IMR-90 (cell line): ENCODE results near the gene VAV1. TPM values are rescaled to one million over a fixed set of nuclear protein-coding genes. Genes with fewer than 3 reads are reported as not detected.
A peak's percentile ranks its signal among the peaks of the same experiment; 100 is the strongest.

Source experiments
- ATAC-seq: fragments of 200-7000 bp; cut with Tn5 transposase; 2 replicates; pipeline ENCODE4 v1.9.1; 2020; ENCODE audit warnings: low read depth, mild to moderate bottlenecking, moderate library complexity
- BruUV-seq: library from RNA; stranded (reverse); fragments of 400-500 nt; replicated peaks from 2 replicates; lab custom pipeline; 2021; lab: Mats Ljungman, UMichigan
- CTCF ChIA-PET: fragments of 300-600 bp; formaldehyde crosslinking; extraction: SDS; loops from one replicate; lab custom pipeline; 2021; ENCODE audit warnings: antibody characterized with exemption; lab: Yijun Ruan, JAX
- POLR2A ChIA-PET: fragments of 300-600 bp; sonication (Branson Sonifier 250); formaldehyde crosslinking; loops from one replicate; lab custom pipeline; 2022; ENCODE audit warnings: antibody characterized with exemption; ENCODE audit not compliant: unreplicated experiment; lab: Charles Lee
- DNase-seq: peaks from one replicate; pipeline ENCODE4 v3.0.0; 2013
- H2AFZ ChIP-seq: replicated peaks from 2 replicates; pipeline ENCODE3; 2013; ENCODE audit warnings: low read length, mild to moderate bottlenecking; ENCODE audit not compliant: poor library complexity
- H2AK5ac ChIP-seq: 2 replicates; pipeline ENCODE4 v1.6.1; 2013; ENCODE audit warnings: low read depth, low read length, inconsistent platforms
- H2AK9ac ChIP-seq: replicated peaks from 2 replicates; pipeline ENCODE3; 2013; ENCODE audit warnings: mild to moderate bottlenecking, low read depth, low read length, moderate library complexity; ENCODE audit not compliant: poor library complexity
- H2BK120ac ChIP-seq: 2 replicates; pipeline ENCODE4 v1.6.1; 2013; ENCODE audit warnings: low read depth, low read length, inconsistent platforms
- H2BK15ac ChIP-seq: 3 replicates; pipeline ENCODE4 v1.6.1; 2013; ENCODE audit warnings: low read depth, low read length, inconsistent platforms
- H2BK20ac ChIP-seq: 2 replicates; pipeline ENCODE4 v1.6.1; 2013; ENCODE audit warnings: low read depth, mild to moderate bottlenecking, inconsistent platforms, low read length, moderate library complexity
- H2BK5ac ChIP-seq: 2 replicates; pipeline ENCODE4 v1.6.1; 2013; ENCODE audit warnings: mild to moderate bottlenecking, low read depth, low read length, inconsistent platforms; ENCODE audit not compliant: poor library complexity, severe bottlenecking
- H3K14ac ChIP-seq: replicated peaks from 2 replicates; pipeline ENCODE4 v1.6.1; 2013; ENCODE audit warnings: low read depth, low read length, inconsistent platforms
- H3K18ac ChIP-seq: 2 replicates; pipeline ENCODE4 v1.6.1; 2013; ENCODE audit warnings: low read depth, low read length, control low read depth
- H3K23ac ChIP-seq: 2 replicates; pipeline ENCODE4 v1.6.1; 2013; ENCODE audit warnings: low read depth, low read length, inconsistent platforms
- H3K27ac ChIP-seq: 2 replicates; pipeline ENCODE4 v1.5.1; 2013; ENCODE audit warnings: mild to moderate bottlenecking, control low read depth, low read length; ENCODE audit not compliant: insufficient read depth
- H3K27me3 ChIP-seq: 2 replicates; pipeline ENCODE4 v1.6.1; 2013; ENCODE audit warnings: low read length; ENCODE audit not compliant: control insufficient read depth, insufficient read depth
- H3K36me3 ChIP-seq: 2 replicates; pipeline ENCODE4 v1.6.1; 2013; ENCODE audit warnings: low read length, mixed read lengths; ENCODE audit not compliant: control insufficient read depth, insufficient read depth
- H3K4ac ChIP-seq: 2 replicates; pipeline ENCODE4 v1.6.1; 2013; ENCODE audit warnings: low read depth, low read length, inconsistent platforms
- H3K4me1 ChIP-seq: 2 replicates; pipeline ENCODE4 v1.6.1; 2013; ENCODE audit warnings: low read length, mixed read lengths; ENCODE audit not compliant: control insufficient read depth, insufficient read depth
- H3K4me2 ChIP-seq: 2 replicates; pipeline ENCODE4 v1.6.1; 2013; ENCODE audit warnings: low read depth, mild to moderate bottlenecking, control low read depth, low read length, moderate library complexity
- H3K4me3 ChIP-seq: 2 replicates; pipeline ENCODE4 v1.5.1; 2013; ENCODE audit warnings: low read depth, mild to moderate bottlenecking, control low read depth, low read length, moderate library complexity; ENCODE audit not compliant: insufficient read depth
- H3K56ac ChIP-seq: 2 replicates; pipeline ENCODE4 v1.6.1; 2013; ENCODE audit warnings: low read length, inconsistent platforms; ENCODE audit not compliant: insufficient read depth; ENCODE audit errors: extremely low read depth
- H3K79me1 ChIP-seq, 2 experiments: 2 replicates each; pipeline ENCODE4 v1.6.1; 2013; ENCODE audit warnings: low read length in 2 of 2, inconsistent platforms in 1 of 2, low read depth in 1 of 2
- H3K9ac ChIP-seq: 2 replicates; pipeline ENCODE4 v1.6.1; 2013; ENCODE audit warnings: low read depth, low read length, control low read depth
- H3K9me1 ChIP-seq: 2 replicates; pipeline ENCODE4 v1.6.1; 2013; ENCODE audit warnings: low read length, inconsistent platforms; ENCODE audit not compliant: insufficient read depth
- H3K9me3 ChIP-seq: 2 replicates; pipeline ENCODE4 v1.6.1; 2013; ENCODE audit warnings: low read length; ENCODE audit not compliant: control insufficient read depth, insufficient read depth
- H4K20me1 ChIP-seq: 2 replicates; pipeline ENCODE4 v1.6.1; 2013; ENCODE audit warnings: low read length, inconsistent platforms; ENCODE audit not compliant: insufficient read depth
- H4K5ac ChIP-seq: 2 replicates; pipeline ENCODE4 v1.6.1; 2013; ENCODE audit warnings: mild to moderate bottlenecking, low read depth, low read length, control low read depth
- H4K8ac ChIP-seq, 2 experiments: 2 replicates each; pipeline ENCODE4 v1.6.1; 2013; ENCODE audit warnings: low read depth in 2 of 2, low read length in 2 of 2, control low read depth in 1 of 2, inconsistent platforms in 1 of 2
- H4K91ac ChIP-seq: 2 replicates; pipeline ENCODE4 v1.6.1; 2013; ENCODE audit warnings: low read depth, low read length, inconsistent platforms; ENCODE audit not compliant: insufficient read depth
- BHLHE40 ChIP-seq: fragments of 150-350 bp; IDR thresholded peaks from 2 replicates; pipeline ENCODE4 v1.6.1; 2016; ENCODE audit warnings: mild to moderate bottlenecking, low read depth, low read length
- CEBPB ChIP-seq: IDR thresholded peaks from 2 replicates; pipeline ENCODE4 v1.6.1; 2012; ENCODE audit warnings: low read depth, low read length, improper control_type of control experiment
- CHD1 ChIP-seq: IDR thresholded peaks from 2 replicates; pipeline ENCODE4 v1.6.1; 2012; ENCODE audit warnings: low read depth, low read length, improper control_type of control experiment
- ELK1 ChIP-seq: fragments of 150-350 bp; IDR thresholded peaks from 2 replicates; pipeline ENCODE4 v1.6.1; 2016; ENCODE audit warnings: low read depth, mild to moderate bottlenecking, low read length, moderate library complexity, borderline replicate concordance
- FOS ChIP-seq: fragments of 150-350 bp; IDR thresholded peaks from 2 replicates; pipeline ENCODE4 v1.6.1; 2016; ENCODE audit warnings: low read depth, low read length
- MAFK ChIP-seq: IDR thresholded peaks from 2 replicates; pipeline ENCODE4 v1.6.1; 2012; ENCODE audit warnings: low read depth, low read length, improper control_type of control experiment
- MXI1 ChIP-seq: IDR thresholded peaks from 2 replicates; pipeline ENCODE4 v1.6.1; 2012; ENCODE audit warnings: low read depth, mild to moderate bottlenecking, low read length, moderate library complexity, borderline replicate concordance
- NFE2L2 ChIP-seq: fragments of 150-350 bp; IDR thresholded peaks from 2 replicates; pipeline ENCODE4 v1.6.1; 2016; ENCODE audit warnings: low read depth, mild to moderate bottlenecking, low read length
- RAD21 ChIP-seq: IDR thresholded peaks from 2 replicates; pipeline ENCODE4 v1.6.1; 2012; ENCODE audit warnings: low read length, improper control_type of control experiment
- RCOR1 ChIP-seq: IDR thresholded peaks from 2 replicates; pipeline ENCODE4 v1.6.1; 2012; ENCODE audit warnings: mild to moderate bottlenecking, low read length, improper control_type of control experiment; ENCODE audit not compliant: insufficient replicate concordance
- RFX5 ChIP-seq: IDR thresholded peaks from 2 replicates; pipeline ENCODE4 v1.8.0; 2012; ENCODE audit warnings: low read depth, mild to moderate bottlenecking, low read length, moderate library complexity
- SMC3 ChIP-seq: fragments of 150-350 bp; IDR thresholded peaks from 2 replicates; pipeline ENCODE4 v1.6.1; 2016; ENCODE audit warnings: low read depth, mild to moderate bottlenecking, antibody characterized with exemption, low read length, moderate library complexity
- USF2 ChIP-seq: fragments of 150-350 bp; IDR thresholded peaks from 2 replicates; pipeline ENCODE4 v1.6.1; 2017; ENCODE audit warnings: mild to moderate bottlenecking, antibody characterized with exemption, low read length, low read depth
- WGBS, 2 experiments: methylation state at CpG; one replicate each; pipeline versions ENCODE4 v1.1.5 to v1.1.7; 2013; ENCODE audit warnings: missing lambda C conversion rate in 2 of 2; ENCODE audit not compliant: insufficient read length in 1 of 2; ENCODE audit errors: extremely low coverage in 2 of 2; 5-methylcytosine and 5-hydroxymethylcytosine counted together
- dilution Hi-C: fragments of 300-500 bp; cut with HindIII; formaldehyde crosslinking; loops from one replicate; pipeline ENCODE4 v1.14.3; 2018; ENCODE audit warnings: low sequenced_read_pairs; ENCODE audit not compliant: unreplicated experiment
- in situ Hi-C: fragments of 300-500 bp; cut with MboI; formaldehyde crosslinking; loops from 3 replicates; pipeline ENCODE4 v1.14.3; 2019; ENCODE audit warnings: low sequenced_read_pairs, inconsistent platforms, mixed read lengths
- intact Hi-C: fragments of 100-400 bp; cut with micrococcal nuclease; formaldehyde crosslinking; loops from 2 replicates; pipeline ENCODE4 v1.10.0; 2022
- polyA plus RNA-seq, 3 experiments: library from polyadenylated mRNA; depleted of rRNA; stranded (reverse); fragments of >200 nt; gene quantifications; 2 replicates each; pipeline ENCODE4 v1.2.3, GENCODE V29; 2012; ENCODE audit warnings: low replicate concordance in 1 of 3
- total RNA-seq: library from RNA; depleted of rRNA; stranded (reverse); fragments of >200 nt; gene quantifications from 2 replicates; pipeline ENCODE4 v1.2.3, GENCODE V29; 2012

Gene VAV1
- total and polyA plus RNA-seq, 2 of the 4 experiments (the other 2 are of a cell fraction), result not detected

GRCh38 chr19:6753178-6754031 is 19.1 kb upstream of the VAV1 start:
- Histone ChIP-seq H3K23ac (no peak overlapping the region), H2BK5ac (no peak overlapping the region), H2AK9ac (peak overlapping the region; percentile 81), H3K27ac (no peak overlapping the region), H3K27me3 (no peaks in the 10 kb centered on the region), H3K56ac (no peak overlapping the region), H2BK15ac (no peak overlapping the region), H3K79me1 (peaks cover 2 to 3% of the 10 kb centered on the region in 2 experiments; a peak in 3 of 4 replicates), H2AFZ (peak overlapping the region; percentile 75), H3K36me3 (peaks cover 32% of the 10 kb centered on the region), H3K9me1 (no peaks in the 10 kb centered on the region), H3K4me2 (0 out of 2 replicates have a peak overlapping the region, but pooled peaks have one; percentile 14), H4K8ac (0 out of 4 replicates have a peak overlapping the region, but pooled peaks of 1 of the 2 experiments have one; percentile 25), H4K20me1 (no peaks in the 10 kb centered on the region), H3K4me1 (no peaks in the 10 kb centered on the region), H2AK5ac (no peak overlapping the region), H4K91ac (no peak overlapping the region), H3K14ac (no peak overlapping the region), H2BK20ac (no peak overlapping the region), H3K9me3 (no peaks in the 10 kb centered on the region), H3K18ac (no peak overlapping the region), H3K4ac (no peak overlapping the region), H2BK120ac (no peak overlapping the region), H3K4me3 (no peak overlapping the region), H3K9ac (no peak overlapping the region), H4K5ac (no peak overlapping the region)
- 38% methylated on average over 10 of the region's 50 CpGs; no CpG with 5 or more reads in 1 of the 2 experiments for WGBS, 2 experiments
- intact Hi-C loops, result no loop called here
- DNase-seq (peak; percentile 15), ATAC-seq (peak; percentile 90)
- BruUV-seq, result no TSS peak
- CTCF ChIA-PET, result no interaction called here
- in situ Hi-C loops, result no loop called here
- dilution Hi-C loops, result no loop called here
- POLR2A ChIA-PET, result no interaction called here
- no peak for TF ChIP-seq SMC3
- TF ChIP-seq FOS, result no peak
- TF ChIP-seq USF2, result peak; percentile 59
- TF ChIP-seq NFE2L2, result no peak
- no peak for TF ChIP-seq RCOR1
- no peak; the same call in 1 of the 2 replicates for TF ChIP-seq RAD21
- TF ChIP-seq CHD1, result no peak
- no peak for TF ChIP-seq ELK1
- peak; percentile 80 for TF ChIP-seq BHLHE40
- TF ChIP-seq MXI1, result no peak; the same call in 1 of the 2 replicates
- no peak for TF ChIP-seq CEBPB
- no peak for TF ChIP-seq MAFK
- TF ChIP-seq RFX5, result no peak
